ENCODE data around the gene WAPL. TPM values are rescaled to one million over a fixed set of nuclear protein-coding genes. Genes with fewer than 3 reads are reported as not detected.

Gene WAPL
- total and polyA plus RNA-seq, 2 of the 13 experiments (the other 11 are each of a cell fraction or from before 2014, with no cell fraction given), result 13.2 to 43.5 TPM

DNA sequence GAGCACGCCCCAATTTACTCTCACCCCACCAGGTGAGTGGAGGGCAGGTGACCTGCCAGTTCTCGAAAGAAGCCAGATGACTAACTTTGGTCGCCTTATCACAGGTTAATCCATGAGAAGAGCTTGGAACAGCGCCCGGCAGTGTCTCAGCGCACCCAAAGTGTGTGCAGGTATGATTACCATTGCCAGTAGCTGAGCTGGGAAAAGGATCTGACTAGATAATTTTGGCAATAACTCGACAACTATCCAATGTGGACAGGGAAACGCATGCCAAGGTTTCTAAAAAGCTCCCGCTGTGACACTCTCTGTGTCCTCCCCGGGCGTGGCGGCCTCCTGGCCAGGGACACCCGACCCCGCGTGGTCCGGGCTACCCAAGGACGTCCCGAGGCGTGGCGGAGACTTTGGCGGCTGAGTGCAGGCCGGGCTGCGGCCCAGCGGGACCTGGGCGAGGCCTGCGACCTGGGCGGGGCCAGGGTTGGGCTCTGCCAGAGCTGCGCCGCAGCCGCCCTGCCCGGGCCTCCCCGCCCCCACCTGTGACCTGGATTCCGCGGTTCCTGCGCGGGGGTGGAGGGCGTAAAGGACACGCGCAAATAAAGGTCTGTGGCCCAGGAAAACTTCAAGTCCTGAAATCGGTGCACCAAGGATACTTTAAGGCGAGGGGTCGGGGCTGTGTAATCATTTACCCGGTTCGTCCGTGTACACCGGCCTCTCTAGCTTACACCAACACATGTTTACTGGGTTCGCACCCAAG is 13.7 kb upstream of the WAPL start:
- Histone ChIP-seq H2AFZ (ENCODE audit: low read length) (peak overlapping the region; percentile 92), H3K27ac (ENCODE audit: extremely low read length, insufficient read depth, low read length) (no peak overlapping the region), H3K79me2 (ENCODE audit: insufficient read depth, low read length) (no peaks in the 10 kb centered on the region), H3K4me1 (ENCODE audit: insufficient read depth, low read length) (peaks cover 24% of the 10 kb centered on the region), H3K27me3 (ENCODE audit: control insufficient read depth in 1 of 2, insufficient read depth in 2 of 2, low read length in 2 of 2) (peaks cover 0 to 1% of the 10 kb centered on the region in 2 experiments; a peak in 1 of 5 replicates), H3K4me3 (replicated peaks in 1 of 3; ENCODE audit: insufficient read depth in 1 of 3, low read depth in 2 of 3, low read length in 3 of 3) (peak overlapping the region; percentile 74 to 81 (median 79)), H3K36me3 (replicated peaks in 1 of 2; ENCODE audit: control insufficient read depth in 1 of 2, insufficient read depth in 2 of 2, low read length in 2 of 2) (no peaks in the 10 kb centered on the region), H3K9ac (ENCODE audit: insufficient read depth, low read depth, low read length) (peak overlapping the region; percentile 67), H3K9me3 (ENCODE audit: low read length) (no peaks in the 10 kb centered on the region), H3K4me2 (ENCODE audit: low read depth, low read length) (peak overlapping the region; percentile 88), H4K20me1 (ENCODE audit: insufficient read depth, low read length) (no peaks in the 10 kb centered on the region)
- DNase-seq (ENCODE audit: low spot score) (peak; percentile 38), ATAC-seq (peak; percentile 95), FAIRE-seq (no peak)
- CTCF ChIA-PET (ENCODE audit: low intra/inter-chr PET ratio, low total read pairs), result no interaction called here
- POLR2A ChIA-PET, result interaction anchor here (0.6 to 2.7 kb wide), 8 partner anchors 10 to 135 kb away, joined by 3 to 17 read pairs (median 4); partner anchors contain the start of gene WAPL
- no TSS peak for BruUV-seq (replicated peaks)
- WGBS (ENCODE audit: low lambda C conversion rate), result 12% methylated on average over 22 of the region's 47 CpGs
- in situ Hi-C loops (cut with HindIII; ENCODE audit: extremely low pct_ligation_motif_present, low pct_unique_long_range_greater_than_20kb) (no loop called here), intact Hi-C loops (cut with micrococcal nuclease; ENCODE audit: unreplicated experiment) (no loop called here)
- no peak; the same call in 1 of the 2 replicates for TF ChIP-seq ZNF607 (CRISPR knock-in tag; IDR thresholded peaks at IDR 0.05; ENCODE audit: borderline replicate concordance)
- TF ChIP-seq, protein P1, sequence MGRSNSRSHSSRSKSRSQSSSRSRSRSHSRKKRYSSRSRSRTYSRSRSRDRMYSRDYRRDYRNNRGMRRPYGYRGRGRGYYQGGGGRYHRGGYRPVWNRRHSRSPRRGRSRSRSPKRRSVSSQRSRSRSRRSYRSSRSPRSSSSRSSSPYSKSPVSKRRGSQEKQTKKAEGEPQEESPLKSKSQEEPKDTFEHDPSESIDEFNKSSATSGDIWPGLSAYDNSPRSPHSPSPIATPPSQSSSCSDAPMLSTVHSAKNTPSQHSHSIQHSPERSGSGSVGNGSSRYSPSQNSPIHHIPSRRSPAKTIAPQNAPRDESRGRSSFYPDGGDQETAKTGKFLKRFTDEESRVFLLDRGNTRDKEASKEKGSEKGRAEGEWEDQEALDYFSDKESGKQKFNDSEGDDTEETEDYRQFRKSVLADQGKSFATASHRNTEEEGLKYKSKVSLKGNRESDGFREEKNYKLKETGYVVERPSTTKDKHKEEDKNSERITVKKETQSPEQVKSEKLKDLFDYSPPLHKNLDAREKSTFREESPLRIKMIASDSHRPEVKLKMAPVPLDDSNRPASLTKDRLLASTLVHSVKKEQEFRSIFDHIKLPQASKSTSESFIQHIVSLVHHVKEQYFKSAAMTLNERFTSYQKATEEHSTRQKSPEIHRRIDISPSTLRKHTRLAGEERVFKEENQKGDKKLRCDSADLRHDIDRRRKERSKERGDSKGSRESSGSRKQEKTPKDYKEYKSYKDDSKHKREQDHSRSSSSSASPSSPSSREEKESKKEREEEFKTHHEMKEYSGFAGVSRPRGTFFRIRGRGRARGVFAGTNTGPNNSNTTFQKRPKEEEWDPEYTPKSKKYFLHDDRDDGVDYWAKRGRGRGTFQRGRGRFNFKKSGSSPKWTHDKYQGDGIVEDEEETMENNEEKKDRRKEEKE (IDR thresholded peaks at IDR 0.05), result no peak
- peak; percentile 24; the same call in 1 of the 2 replicates for TF ChIP-seq ZNF614 (CRISPR knock-in tag; IDR thresholded peaks at IDR 0.05; ENCODE audit: borderline replicate concordance)
- peak; percentile 74; the same call in 1 of the 2 replicates for TF ChIP-seq ZSCAN21 (CRISPR knock-in tag; IDR thresholded peaks at IDR 0.05; ENCODE audit: borderline replicate concordance)
- TF ChIP-seq, protein P2, sequence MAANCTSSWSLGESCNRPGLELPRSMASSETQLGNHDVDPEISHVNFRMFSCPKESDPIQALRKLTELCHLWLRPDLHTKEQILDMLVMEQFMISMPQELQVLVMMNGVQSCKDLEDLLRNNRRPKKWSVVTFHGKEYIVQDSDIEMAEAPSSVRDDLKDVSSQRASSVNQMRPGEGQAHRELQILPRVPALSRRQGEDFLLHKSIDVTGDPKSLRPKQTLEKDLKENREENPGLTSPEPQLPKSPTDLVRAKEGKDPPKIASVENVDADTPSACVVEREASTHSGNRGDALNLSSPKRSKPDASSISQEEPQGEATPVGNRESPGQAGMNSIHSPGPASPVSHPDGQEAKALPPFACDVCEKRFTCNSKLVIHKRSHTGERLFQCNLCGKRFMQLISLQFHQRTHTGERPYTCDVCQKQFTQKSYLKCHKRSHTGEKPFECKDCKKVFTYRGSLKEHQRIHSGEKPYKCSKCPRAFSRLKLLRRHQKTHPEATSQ (CRISPR knock-in tag; IDR thresholded peaks at IDR 0.05; ENCODE audit: borderline replicate concordance), result no peak
- TF ChIP-seq ZNF788 (CRISPR knock-in tag; IDR thresholded peaks at IDR 0.05; ENCODE audit: borderline replicate concordance), result no peak
- TF ChIP-seq ZNF660 (CRISPR knock-in tag; IDR thresholded peaks at IDR 0.05; ENCODE audit: borderline replicate concordance, low read depth), result no peak
- TF ChIP-seq, protein P3, sequence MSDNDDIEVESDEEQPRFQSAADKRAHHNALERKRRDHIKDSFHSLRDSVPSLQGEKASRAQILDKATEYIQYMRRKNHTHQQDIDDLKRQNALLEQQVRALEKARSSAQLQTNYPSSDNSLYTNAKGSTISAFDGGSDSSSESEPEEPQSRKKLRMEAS (IDR thresholded peaks at IDR 0.05), result peak; percentile 72
- TF ChIP-seq PHF20 (CRISPR knock-in tag; IDR thresholded peaks at IDR 0.05), result peak; percentile 18; the same call in 1 of the 2 replicates
- TF ChIP-seq ZNF230 (CRISPR knock-in tag; IDR thresholded peaks at IDR 0.05), result no peak
- TF ChIP-seq, protein P4, sequence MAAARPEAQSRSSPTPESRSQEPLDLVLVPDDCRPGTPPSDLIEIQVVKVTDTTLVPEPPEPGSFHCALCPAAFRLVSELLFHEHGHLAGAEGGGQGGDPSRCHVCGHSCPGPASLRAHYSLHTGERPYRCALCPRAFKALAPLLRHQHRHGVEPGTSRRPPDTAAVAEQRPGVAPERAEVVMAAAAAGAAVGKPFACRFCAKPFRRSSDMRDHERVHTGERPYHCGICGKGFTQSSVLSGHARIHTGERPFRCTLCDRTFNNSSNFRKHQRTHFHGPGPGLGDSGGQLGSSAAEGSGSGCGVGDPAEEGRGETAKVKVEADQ (CRISPR knock-in tag; IDR thresholded peaks at IDR 0.05; ENCODE audit: borderline replicate concordance), result 0 out of 2 replicates have a peak, but pooled peaks have one; percentile 48
- peak; percentile 35; the same call in 1 of the 2 replicates for TF ChIP-seq TAF1 (CRISPR knock-in tag; IDR thresholded peaks at IDR 0.05)
- no peak for TF ChIP-seq MAZ (IDR thresholded peaks at IDR 0.05; ENCODE audit: borderline replicate concordance, low read depth, low read length)
- TF ChIP-seq MAZ (CRISPR knock-in tag; IDR thresholded peaks at IDR 0.05; ENCODE audit: low read depth), result peak; percentile 52; the same call in 1 of the 2 replicates
- TF ChIP-seq CEBPG (CRISPR knock-in tag; IDR thresholded peaks at IDR 0.05), result no peak
- no peak for TF ChIP-seq ZNF180 (CRISPR knock-in tag; IDR thresholded peaks at IDR 0.05; ENCODE audit: borderline replicate concordance, low read depth)
- TF ChIP-seq, protein P5, sequence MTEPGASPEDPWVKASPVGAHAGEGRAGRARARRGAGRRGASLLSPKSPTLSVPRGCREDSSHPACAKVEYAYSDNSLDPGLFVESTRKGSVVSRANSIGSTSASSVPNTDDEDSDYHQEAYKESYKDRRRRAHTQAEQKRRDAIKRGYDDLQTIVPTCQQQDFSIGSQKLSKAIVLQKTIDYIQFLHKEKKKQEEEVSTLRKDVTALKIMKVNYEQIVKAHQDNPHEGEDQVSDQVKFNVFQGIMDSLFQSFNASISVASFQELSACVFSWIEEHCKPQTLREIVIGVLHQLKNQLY (CRISPR knock-in tag; IDR thresholded peaks at IDR 0.05), result 0 out of 2 replicates have a peak, but pooled peaks have one; percentile 20
